GM23248 (cell line): ENCODE measurements around the gene CSHL1.

ENCODE experiments used
- EZH2 ChIP-seq: fragments of 200-600 bp; sonication (generic); IDR thresholded peaks from 2 replicates; pipeline ENCODE4 v1.6.1; 2018; ENCODE audit warnings: antibody characterized with exemption, mild to moderate bottlenecking; ENCODE audit not compliant: insufficient read depth, poor library complexity, severe bottlenecking
- EZH2phosphoT487 ChIP-seq: fragments of 200-600 bp; sonication (generic); IDR thresholded peaks from 2 replicates; pipeline ENCODE4 v1.6.1; 2018; ENCODE audit warnings: antibody characterized with exemption, moderate library complexity, mild to moderate bottlenecking, low read depth; ENCODE audit not compliant: insufficient read depth

GRCh38 chr17:63928172-63928666 is 17.2 kb upstream of the CSHL1 start:
- TF ChIP-seq EZH2: no peak
- TF ChIP-seq EZH2phosphoT487: no peak
